ENCODE measurements around the gene RARB.

Gene RARB

GRCh38 chr3:25448750-25449692 lies 21.0 kb downstream of the RARB start:
- no peak for DNase-seq

- DNase-seq: no peak
These were observed 21.8 kb downstream of the RARB start for GRCh38 chr3:25449857-25450256.

- no peak for DNase-seq
These were observed 24.1 kb downstream of the RARB start for GRCh38 chr3:25452192-25452591.

- no peak for DNase-seq
These were observed 24.7 kb downstream of the RARB start for GRCh38 chr3:25452740-25453139.

GRCh38 chr3:25453619-25454004 lies 25.5 kb downstream of the RARB start:
- no peak for DNase-seq

GRCh38 chr3:25454005-25454927 lies 26.2 kb downstream of the RARB start:
- no peak for DNase-seq

- no peak for DNase-seq
These were observed 27.5 kb downstream of the RARB start for GRCh38 chr3:25455441-25456132.

GRCh38 chr3:25456723-25457670 lies 28.9 kb downstream of the RARB start:
- no peak for DNase-seq

- no peak for DNase-seq
These were observed 29.8 kb downstream of the RARB start for GRCh38 chr3:25457671-25458419.

GRCh38 chr3:25458420-25458814 lies 30.4 kb downstream of the RARB start:
- DNase-seq: no peak

GRCh38 chr3:25460751-25461150 lies 32.7 kb downstream of the RARB start:
- no peak for DNase-seq

GRCh38 chr3:25461946-25462345 lies 33.9 kb downstream of the RARB start:
- DNase-seq: no peak

- no peak for DNase-seq
These were observed 34.4 kb downstream of the RARB start for GRCh38 chr3:25462495-25462894.

- no peak for DNase-seq
These were observed 35.9 kb downstream of the RARB start for GRCh38 chr3:25463836-25464418.

- DNase-seq: no peak
These were observed 37.3 kb downstream of the RARB start for GRCh38 chr3:25465266-25465860.

- DNase-seq: no peak
These were observed 40.8 kb downstream of the RARB start for GRCh38 chr3:25468866-25469319.

GRCh38 chr3:25469558-25469957 lies 41.5 kb downstream of the RARB start:
- no peak for DNase-seq

GRCh38 chr3:25471081-25471768 lies 43.2 kb downstream of the RARB start:
- DNase-seq: no peak

GRCh38 chr3:25472153-25472552 lies 44.1 kb downstream of the RARB start:
- DNase-seq: no peak

GRCh38 chr3:25472731-25473130 lies 44.7 kb downstream of the RARB start:
- no peak for DNase-seq
